Measurements from ENCODE around the gene TANK. TPM values are rescaled to one million over a fixed set of nuclear protein-coding genes. Genes with fewer than 3 reads are reported as not detected.

Gene TANK
- total RNA-seq, 2 experiments from 2014 or later = 43.4 to 64.9 TPM

- CTCF ChIA-PET (ENCODE audit: unreplicated experiment) = interaction anchor here (2.5 kb wide), 1 partner anchor 17 kb away, joined by 8 read pairs; no protein-coding TSS in a partner anchor
- Histone ChIP-seq H3K79me2 (ENCODE audit: insufficient read depth, low read depth, low read length) (peaks cover 46% of the 10 kb centered on the region), H3K9me2 (ENCODE audit: insufficient read depth, low read length) (no peaks in the 10 kb centered on the region), H2AFZ (ENCODE audit: low read length) (peak overlapping the region; percentile 70), H4K20me1 (ENCODE audit: insufficient read depth, low read length) (no peaks in the 10 kb centered on the region), H3K9me3 (ENCODE audit: low read length) (no peaks in the 10 kb centered on the region), H3K4me1 (ENCODE audit: insufficient read depth, low read length, poor library complexity, severe bottlenecking) (peaks cover 30% of the 10 kb centered on the region), H3K4me2 (ENCODE audit: low read length) (peak overlapping the region; percentile 58), H3K27ac (ENCODE audit: low read depth, low read length, poor library complexity, severe bottlenecking) (peak overlapping the region; percentile 62), H3K4me3 (ENCODE audit: low read depth, low read length, poor library complexity, severe bottlenecking) (peak overlapping the region; percentile 67), H3K36me3 (ENCODE audit: insufficient read depth, low read length) (no peaks in the 10 kb centered on the region)
- POLR2A ChIA-PET = interaction anchor here (0.6 to 4.6 kb wide), 22 partner anchors 12 to 117 kb away, joined by 3 to 82 read pairs (median 4); no protein-coding TSS in a partner anchor
- DNase-seq (ENCODE audit: low spot score) = peak; percentile 77
- intact Hi-C loops (cut with micrococcal nuclease; ENCODE audit: unreplicated experiment) = loop anchor here (2.0 kb wide), 1 partner anchor 32 kb away; no protein-coding TSS in a partner anchor
- no TSS peak for BruUV-seq (replicated peaks)
- TF ChIP-seq EZH2phosphoT487 (IDR thresholded peaks at IDR 0.05; ENCODE audit: borderline replicate concordance, low read depth, low read length) (no peak), CTCF (conservative IDR thresholded peaks at IDR 0.05; ENCODE audit: low read length) (no peak)
Measured at GRCh38 chr2:161136696-161137324, 23.4 kb upstream of the TANK start.

- Histone ChIP-seq H2AFZ (ENCODE audit: low read length) (peak overlapping the region; percentile 14; the same call in 1 of the 2 replicates), H3K4me2 (ENCODE audit: low read length) (peak overlapping the region; percentile 58), H3K4me3 (ENCODE audit: low read depth, low read length, poor library complexity, severe bottlenecking) (peak overlapping the region; percentile 67), H3K9me2 (ENCODE audit: insufficient read depth, low read length) (no peaks in the 10 kb centered on the region), H3K27ac (ENCODE audit: low read depth, low read length, poor library complexity, severe bottlenecking) (peak overlapping the region; percentile 32), H3K9me3 (ENCODE audit: low read length) (no peaks in the 10 kb centered on the region), H3K79me2 (ENCODE audit: insufficient read depth, low read depth, low read length) (peaks cover 46% of the 10 kb centered on the region), H4K20me1 (ENCODE audit: insufficient read depth, low read length) (no peaks in the 10 kb centered on the region), H3K36me3 (ENCODE audit: insufficient read depth, low read length) (no peaks in the 10 kb centered on the region), H3K4me1 (ENCODE audit: insufficient read depth, low read length, poor library complexity, severe bottlenecking) (peaks cover 30% of the 10 kb centered on the region)
- CTCF ChIA-PET (ENCODE audit: unreplicated experiment) = interaction anchor here (0.8 to 0.9 kb wide), 2 partner anchors 31 to 112 kb away, joined by 3 read pairs; no protein-coding TSS in a partner anchor
- TF ChIP-seq CTCF (conservative IDR thresholded peaks at IDR 0.05; ENCODE audit: low read length) = no peak
- DNase-seq (ENCODE audit: low spot score) = peak; percentile 35
- POLR2A ChIA-PET = interaction anchor here (0.6 to 4.6 kb wide), 11 partner anchors 9 to 141 kb away, joined by 3 to 82 read pairs (median 4); no protein-coding TSS in a partner anchor
- BruUV-seq (replicated peaks) = no TSS peak
- intact Hi-C loops (cut with micrococcal nuclease; ENCODE audit: unreplicated experiment) = loop anchor here (2.0 kb wide), 1 partner anchor 22 kb away; the partner anchor contains the start of gene TANK
Measured at GRCh38 chr2:161138429-161138828, 21.8 kb upstream of the TANK start.

All from OCI-LY7 (cell line).